Liver (tissue), 3 donors: Measurements from ENCODE around the gene SULT1A2.

Experiments used
- RXRA ChIP-seq, 2 donors: IDR thresholded peaks; 2 replicates each; pipeline ENCODE4 v1.6.1; 2017 to 2018; ENCODE audit warnings: antibody characterized with exemption in 2 of 2, mild to moderate bottlenecking in 1 of 2
- TF ChIP-seq, protein P1 (sequence below): fragments of 150-350 bp; IDR thresholded peaks from 2 replicates; pipeline ENCODE4 v1.5.1; 2017; ENCODE audit warnings: improper control_type of control experiment, low read depth, low read length; ENCODE audit not compliant: missing input control
- donor health status: healthy.
- donor health status: healthy.

DNA sequence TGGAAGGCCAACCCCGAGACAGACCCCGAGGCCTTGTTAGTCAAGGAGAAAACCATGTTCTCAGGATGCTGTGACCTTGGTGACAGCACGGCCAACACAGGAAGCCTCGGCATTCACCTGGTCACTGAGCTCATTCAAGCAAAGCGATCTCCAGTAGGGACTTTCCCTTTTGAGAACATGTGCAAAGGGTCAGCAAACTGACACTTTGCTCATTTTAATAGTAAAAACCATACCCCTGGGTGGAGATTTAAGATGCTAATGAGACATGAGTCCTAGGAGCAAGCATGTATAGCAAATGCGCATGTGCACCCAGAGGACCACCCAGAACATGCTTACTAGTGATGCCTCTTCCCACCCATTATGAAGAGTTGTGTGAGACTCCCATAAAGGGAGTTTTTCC lies 5.7 kb upstream of the SULT1A2 start:
- TF ChIP-seq, protein P1, sequence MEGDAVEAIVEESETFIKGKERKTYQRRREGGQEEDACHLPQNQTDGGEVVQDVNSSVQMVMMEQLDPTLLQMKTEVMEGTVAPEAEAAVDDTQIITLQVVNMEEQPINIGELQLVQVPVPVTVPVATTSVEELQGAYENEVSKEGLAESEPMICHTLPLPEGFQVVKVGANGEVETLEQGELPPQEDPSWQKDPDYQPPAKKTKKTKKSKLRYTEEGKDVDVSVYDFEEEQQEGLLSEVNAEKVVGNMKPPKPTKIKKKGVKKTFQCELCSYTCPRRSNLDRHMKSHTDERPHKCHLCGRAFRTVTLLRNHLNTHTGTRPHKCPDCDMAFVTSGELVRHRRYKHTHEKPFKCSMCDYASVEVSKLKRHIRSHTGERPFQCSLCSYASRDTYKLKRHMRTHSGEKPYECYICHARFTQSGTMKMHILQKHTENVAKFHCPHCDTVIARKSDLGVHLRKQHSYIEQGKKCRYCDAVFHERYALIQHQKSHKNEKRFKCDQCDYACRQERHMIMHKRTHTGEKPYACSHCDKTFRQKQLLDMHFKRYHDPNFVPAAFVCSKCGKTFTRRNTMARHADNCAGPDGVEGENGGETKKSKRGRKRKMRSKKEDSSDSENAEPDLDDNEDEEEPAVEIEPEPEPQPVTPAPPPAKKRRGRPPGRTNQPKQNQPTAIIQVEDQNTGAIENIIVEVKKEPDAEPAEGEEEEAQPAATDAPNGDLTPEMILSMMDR = no peak
- no peak for TF ChIP-seq RXRA (IDR thresholded peaks at IDR 0.05)
